Fibroblast of skin of abdomen (primary cell): ENCODE data around the gene WDFY1.
"Not testable (repeated sequence)": the region's sequence is repeated elsewhere in the genome, so short reads cannot be mapped to it uniquely, and the experiment has no call there.

Experiments
- DNase-seq: peaks from one replicate; pipeline ENCODE4 v3.0.0-alpha.2; 2013

The WDFY1 gene

DNA sequence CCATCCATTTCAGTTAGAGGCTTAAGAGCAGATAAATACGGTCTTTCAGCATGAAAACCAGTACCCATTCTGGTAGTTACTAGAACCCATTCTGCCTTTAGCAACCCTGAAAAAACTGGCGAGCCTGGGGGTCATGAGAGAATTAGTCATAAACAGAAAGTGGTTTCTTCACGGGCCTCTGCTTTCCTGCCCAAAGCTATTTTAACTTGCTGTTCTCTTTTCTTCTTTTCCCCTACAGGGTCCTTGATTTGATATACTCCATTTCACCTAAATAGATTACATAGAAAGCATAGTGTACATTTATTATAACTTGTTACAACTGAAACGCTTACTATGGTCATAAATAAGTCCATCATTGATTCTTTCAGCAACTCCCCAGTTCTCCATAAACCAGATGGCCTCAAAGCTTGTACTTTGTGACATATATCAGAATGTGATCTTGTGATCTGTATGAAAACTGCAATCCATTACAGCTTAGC, 48.3 kb downstream of the WDFY1 start:
- no peak for DNase-seq

DNA sequence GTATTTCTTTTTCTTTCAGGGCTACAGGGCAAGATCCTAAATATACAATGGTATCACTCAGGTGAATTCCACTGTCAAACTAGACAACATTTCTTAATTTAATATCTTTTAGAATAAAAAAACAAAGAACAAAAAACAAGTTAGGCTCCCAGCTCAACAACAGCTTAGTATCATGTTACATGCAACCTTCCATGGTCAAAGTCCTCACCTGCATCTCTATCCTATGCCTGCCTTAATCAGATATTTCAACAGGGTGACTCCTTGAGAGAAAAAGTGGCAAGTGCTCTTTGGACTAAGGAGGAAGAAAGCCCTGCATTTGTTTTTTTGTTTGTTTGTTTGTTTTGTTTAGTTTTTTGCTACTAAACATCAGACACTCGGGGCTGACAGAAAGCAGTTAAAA, 50.2 kb downstream of the WDFY1 start:
- no peak for DNase-seq

DNA sequence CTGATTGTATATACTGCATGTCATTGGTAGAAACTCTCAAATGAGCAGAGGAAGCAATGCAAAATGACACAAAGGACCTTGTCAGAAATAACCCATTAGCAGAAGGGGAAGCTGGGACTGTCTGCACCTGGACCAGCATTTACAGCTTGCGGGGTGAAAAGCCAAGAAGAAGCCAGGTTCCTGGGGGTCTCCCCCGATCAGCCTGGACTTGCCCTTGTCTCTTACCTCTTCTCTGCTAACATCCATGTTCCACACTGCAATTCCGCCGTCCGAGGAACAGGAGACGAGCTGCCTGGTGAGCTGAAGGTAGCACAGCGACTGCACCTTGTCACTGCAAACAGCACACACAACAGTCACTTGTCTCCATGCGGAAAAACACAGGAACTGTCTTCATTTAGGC, 51.1 kb downstream of the WDFY1 start:
- DNase-seq, result no peak

DNA sequence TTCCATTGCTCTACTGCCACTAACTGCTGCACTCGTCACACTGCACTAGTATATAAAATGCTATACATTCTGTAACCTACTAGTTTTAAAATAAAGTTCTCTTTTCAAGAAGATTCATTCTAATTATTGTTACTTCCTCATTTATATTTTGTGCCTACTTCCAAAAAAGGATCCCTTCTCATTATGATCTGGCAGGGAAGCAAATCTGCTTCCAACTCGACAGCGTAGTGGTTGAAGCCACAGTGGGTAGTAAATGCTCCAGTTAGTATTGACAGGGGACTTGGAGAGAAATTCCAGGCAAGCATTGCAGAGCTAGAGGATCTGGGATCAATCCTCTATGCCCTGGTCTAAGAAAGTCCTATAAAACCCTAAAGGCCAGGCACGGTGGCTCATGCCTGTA, 54.4 kb downstream of the WDFY1 start:
- no peak for DNase-seq

DNA sequence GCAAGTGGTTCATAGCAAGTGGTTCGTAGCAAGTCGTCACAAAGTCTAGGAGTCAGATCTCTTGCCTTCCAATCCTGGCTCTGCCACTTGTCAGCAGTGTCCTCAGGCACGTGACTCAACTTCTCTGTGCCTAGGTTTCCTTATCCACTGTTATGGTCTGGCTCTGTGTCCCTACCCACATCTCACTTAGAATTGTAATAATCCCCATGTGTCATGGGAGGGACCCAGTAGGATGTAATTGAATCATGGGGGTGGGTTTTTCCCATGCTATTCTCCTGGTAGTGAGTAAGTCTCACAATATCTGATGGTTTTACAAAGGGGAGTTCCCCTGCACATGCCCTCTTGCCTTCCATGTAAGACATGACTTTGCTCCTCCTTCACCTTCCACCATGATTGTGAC, 55.9 kb downstream of the WDFY1 start:
- DNase-seq, result no peak

DNA sequence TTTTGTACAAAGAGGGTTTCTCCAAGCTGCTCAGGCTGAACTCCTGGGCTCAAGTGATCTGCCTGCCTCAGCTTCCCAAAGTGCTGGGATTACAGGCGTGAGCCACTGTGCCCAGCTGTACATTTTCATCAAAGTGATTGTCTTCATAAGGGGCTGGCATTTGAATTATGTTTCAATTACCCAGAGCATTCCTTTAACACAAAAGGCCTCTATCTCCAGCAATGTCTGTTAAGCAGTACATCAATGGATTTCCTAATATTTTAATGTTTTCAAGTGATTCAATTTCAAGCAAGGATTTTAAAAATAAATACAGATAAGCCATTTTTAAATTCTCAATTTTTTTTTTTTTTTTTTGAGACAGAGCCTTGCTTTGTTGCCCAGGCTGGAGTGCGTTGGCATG, 56.9 kb downstream of the WDFY1 start:
- DNase-seq, result no peak

DNA sequence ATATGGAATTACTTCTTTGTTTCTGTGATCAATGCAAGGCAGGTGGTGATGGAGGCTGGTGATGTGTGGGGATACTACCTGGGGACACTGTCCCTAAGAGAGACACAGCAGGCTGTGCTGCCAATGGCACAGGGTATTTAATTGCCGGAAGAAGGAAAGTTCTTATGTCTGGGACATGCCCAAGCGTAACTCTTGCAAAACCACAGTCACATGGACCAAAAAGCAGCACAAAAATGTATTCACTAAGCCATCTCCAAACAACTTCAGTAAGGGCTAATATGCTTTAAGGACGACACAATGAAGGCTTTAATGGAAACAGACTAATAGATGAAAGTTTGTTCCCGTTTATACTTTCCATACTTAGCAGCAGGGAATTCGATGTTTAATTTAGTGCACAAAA, 58.0 kb downstream of the WDFY1 start:
- peak; percentile 28 for DNase-seq

DNA sequence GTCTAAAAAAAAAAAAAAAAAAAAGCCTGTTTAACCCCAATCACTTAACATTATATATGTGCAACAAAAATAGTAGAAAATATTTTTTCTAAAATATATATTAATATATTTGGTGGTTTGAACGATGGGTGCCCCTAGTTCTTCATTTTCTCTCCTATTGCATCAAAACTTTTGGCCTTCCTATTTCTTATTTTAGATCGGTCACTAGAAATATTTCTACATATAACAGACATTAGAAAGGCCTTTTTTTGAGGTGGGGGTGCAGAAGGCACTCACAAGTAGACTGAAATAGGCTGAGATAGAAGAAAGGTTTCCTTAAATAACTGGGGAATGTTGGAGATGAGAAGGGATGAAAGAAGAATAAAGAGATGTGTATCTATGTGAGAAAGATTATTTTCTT, 58.4 kb downstream of the WDFY1 start:
- DNase-seq, result no peak

DNA sequence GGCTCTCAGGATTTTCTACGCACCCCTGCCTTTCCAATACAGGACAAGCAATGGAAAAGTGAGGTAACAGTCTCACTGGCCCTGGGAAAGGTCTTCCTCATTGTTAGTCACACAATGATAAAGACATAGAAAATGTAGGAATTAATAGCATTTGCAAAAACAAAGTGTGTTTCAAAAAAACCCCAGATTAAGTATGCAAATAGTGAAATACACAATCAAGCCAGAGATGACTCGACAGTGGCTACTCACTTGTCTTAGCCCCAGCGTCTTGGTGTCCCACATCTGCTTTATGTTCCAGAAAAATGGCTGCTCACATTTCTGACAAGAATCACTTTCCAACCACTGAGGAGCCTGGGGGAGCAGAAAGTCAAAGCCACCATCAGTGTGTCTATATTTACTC, 60.7 kb downstream of the WDFY1 start:
- peak; percentile 60 for DNase-seq

DNA sequence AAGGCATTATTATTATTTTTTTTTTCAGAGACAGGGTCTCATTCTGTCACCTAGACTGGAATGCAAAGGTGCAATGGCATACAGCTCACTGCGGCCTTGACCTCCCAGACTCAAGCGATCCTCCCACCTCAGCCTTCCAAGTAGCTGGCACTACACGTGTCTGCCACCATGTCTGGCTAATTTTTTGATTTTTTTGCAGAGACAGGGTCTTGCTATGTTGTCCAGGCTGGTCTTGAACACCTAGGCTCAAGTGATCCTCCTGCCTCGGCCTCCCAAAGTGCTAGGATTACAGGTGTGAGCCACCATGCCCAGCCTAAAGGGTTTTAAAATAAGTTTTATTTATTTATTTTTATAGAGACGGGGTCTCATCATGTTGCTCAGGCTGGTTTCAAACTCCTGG, 62.4 kb downstream of the WDFY1 start:
- DNase-seq, result no peak

DNA sequence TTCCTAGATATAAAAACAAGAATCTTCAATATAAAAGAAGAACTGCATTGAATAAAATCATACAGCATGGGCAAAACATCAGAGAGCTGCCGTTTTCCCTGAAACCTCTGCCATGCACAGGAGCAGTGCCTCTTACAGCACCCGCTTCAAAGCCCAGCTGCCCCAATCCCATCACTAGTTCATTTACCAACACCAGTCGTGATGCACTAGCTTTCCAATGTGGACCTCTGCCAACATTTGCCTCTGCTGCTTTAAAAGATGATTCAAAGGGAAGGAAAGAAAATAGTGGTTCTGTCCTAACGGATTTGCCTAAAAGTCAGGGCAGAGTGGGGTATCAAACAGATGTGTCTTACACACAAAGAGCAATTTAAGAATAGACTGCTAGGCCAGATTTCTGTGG, 64.3 kb downstream of the WDFY1 start:
- no peak for DNase-seq

DNA sequence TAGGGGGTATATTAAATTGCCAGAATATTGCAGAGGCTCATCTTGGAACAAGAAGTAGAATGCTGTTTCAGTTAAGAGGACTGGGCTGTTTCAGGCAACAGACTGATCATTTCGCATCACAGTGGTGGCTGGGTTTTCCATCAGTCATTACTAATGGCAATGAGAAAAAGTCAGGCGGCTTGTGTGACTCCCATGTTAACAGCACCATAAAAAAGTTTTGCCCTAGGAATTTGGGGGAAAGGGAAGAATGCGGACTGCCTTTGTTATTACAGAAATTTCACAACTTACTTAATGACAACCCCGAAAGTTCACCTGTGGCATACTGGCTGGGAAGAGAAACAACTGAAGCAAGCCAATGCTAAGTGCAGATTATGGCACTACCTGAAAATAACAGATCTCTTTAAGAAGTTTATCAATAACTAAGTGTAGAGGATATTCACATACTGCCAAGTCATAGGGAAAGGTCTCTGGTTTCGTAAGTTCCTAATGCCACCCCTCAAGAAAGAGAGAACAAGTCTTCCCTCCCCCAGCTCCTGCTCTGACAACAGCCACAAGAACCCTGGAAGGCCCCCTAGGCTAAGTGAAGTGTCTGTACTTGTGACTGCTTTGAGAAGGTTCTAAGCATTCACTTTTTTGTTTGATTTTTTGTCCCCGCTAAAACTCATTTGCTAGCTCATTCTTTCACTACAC, 67.3 kb downstream of the WDFY1 start:
- DNase-seq, result no peak

DNA sequence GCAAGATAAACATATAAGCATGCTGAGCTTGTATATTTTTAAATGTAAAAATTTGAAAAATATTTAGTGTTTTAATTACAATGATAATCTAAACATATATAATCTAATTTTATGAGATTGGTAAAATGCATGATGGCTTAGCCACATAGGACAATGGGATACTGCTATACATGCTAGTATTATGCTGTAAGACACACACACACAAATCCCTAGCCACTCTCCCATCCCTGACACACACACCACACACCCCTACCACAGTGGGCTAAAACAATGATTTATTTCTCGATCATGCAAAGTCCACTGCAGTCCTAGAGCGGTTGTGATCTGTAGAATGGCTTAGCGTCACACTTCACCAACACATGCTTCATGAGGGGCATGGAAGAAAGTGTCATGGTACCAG, 71.5 kb downstream of the WDFY1 start:
- DNase-seq, result no peak

DNA sequence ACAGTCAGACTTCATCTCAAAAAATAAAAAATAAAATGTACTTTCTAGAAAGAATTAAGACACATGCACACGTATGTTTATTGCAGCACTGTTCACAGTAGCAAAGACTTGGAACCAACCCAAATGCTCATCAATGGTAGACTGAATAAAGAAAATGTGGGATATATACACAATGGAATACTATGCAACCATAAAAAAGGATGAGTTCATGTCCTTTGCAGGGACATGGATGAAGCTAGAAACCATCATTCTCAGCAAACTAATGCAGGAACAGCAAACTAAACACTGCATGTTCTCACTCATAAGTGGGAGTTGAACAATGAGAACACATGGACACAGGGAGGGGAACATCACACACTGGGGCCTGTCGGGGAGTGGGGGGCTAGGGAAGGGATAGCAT, 72.4 kb downstream of the WDFY1 start:
- DNase-seq, result not testable (repeated sequence)

DNA sequence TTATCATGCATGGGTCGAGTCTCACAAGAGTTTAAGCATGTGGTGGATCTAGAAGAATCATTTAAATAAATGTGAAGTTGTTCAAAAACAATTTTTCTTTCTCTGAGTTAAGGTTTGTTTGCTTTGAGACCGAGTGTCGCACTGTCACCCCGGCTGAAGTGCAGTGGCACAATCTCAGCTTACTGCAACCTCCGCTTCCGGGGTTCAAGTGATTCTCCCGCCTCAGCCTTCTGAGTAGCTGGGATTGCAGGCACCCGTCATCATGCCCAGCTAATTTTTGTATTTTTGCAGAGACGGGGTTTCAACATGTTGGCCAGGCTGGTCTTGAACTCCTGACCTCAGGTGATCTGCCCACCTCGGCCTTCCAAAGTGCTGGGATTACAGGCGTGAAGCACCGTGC, 73.5 kb downstream of the WDFY1 start:
- not testable (repeated sequence) for DNase-seq

DNA sequence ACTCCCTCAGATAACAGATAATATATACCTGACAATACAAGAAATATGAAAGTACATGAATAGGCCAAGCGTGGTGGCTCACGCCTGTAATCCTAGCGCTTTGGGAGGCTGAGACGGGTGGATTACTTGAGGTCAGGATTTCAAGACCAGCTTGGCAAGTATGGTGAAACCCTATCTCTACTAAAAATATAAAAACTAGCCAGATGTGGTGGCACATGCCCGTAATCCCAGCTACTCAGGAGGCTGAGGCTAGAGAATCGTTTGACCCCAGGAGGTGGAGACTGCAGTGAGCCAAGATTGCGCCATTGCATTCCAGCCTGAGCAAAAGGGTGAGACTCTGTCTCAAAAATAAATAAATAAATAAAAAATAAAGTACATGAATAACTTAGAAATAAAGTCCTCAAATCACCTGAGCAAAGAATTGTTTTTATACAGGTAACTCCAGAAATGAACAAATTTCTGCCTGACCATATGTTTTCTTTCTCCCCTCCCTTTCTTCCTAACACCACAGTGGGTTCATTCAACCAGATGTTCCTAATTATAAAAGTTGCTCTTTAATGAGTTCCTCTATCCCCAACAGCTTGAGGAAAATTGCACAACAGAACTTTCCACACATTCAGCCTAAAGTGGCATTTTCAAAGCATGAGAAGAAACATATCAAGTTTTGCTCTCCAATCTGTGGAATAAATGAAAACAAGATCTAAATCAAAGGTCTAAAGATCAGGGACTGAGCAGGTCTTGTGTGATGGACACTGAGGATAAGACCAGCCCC, 74.1 kb downstream of the WDFY1 start:
- DNase-seq, result peak; percentile 60

DNA sequence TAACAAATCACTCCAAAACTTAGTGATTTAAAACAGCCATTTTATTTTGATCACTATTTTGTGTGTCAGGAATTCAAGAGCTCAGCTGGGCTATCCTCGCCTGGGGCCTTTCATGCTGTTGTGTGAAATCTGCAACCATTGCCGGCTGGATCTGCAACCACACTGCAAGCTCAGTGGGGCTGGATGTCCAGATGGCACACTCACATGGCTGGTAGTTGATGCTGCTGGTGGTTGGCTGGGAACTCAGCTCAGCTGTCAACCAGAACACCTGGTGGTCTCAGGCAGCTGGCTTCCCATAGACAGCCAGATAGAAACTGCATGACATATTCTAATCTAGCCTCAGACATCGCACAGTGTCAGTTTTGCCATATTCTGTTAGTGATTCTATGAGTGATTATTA, 77.1 kb downstream of the WDFY1 start:
- no peak for DNase-seq

DNA sequence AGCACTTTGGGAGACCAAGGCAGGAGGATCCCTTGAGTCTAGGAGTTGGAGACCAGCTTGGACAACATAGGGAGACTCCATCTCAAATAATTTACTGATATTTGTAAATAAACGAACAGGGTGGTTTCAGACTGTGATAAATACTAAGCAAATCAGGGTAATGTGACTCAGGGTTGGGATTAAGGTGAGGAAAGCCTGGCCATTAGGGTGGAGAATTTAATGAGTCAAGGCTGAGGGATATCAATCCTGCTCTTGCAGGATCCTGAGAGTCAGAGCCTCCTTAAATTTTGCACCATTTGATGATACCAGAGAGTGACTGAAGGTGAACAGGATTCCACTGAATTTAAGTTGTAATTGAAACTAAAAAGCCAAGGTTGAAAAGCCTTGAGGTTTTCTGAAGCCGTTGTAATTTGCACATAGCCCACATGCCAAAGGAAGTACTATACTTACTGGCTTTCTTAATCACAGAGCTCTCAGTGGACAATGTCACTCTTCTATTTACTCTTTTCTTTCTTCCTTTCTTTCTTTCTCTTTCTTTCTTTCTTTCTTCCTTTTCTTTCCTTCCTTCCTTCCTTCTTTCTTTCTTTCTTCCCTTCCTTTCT, 79.1 kb downstream of the WDFY1 start:
- DNase-seq, result no peak

DNA sequence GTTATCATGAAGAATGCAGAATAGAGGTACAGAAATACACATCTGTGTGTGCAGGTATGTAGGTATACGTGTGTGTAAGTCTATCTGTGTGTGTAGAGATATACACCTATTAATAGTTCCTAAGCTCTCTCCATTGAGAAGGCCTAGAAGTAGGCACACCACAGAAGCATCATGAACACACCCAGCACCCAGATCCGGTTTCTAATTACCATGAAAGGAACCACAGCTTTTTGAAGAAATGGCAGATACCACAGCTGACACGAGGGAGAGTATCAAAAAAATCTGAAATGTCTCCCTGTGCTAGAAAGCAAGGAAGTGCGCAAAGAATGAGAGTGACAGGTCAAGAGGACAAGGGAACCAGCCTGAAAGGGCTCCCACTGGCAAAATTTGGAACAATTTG, 80.0 kb downstream of the WDFY1 start:
- DNase-seq, result no peak

DNA sequence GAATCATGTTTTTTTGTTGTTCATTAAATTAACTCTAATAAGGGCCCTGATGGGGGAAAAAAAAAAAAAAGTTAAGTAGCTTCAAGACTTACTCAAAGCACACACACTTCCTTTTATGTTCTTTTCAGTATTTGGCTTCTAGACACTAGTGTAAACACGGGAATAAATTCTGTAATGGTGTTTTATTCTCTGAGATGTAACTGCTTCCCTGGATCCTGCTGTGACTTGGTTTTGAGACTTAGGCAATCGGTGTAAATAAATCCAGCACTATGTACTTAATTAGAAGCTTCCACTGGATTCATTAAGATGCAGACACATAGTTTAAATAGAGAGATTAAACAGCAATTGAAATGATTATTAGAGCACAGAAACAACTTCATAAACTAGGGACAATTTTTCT, 81.6 kb downstream of the WDFY1 start:
- no peak for DNase-seq

DNA sequence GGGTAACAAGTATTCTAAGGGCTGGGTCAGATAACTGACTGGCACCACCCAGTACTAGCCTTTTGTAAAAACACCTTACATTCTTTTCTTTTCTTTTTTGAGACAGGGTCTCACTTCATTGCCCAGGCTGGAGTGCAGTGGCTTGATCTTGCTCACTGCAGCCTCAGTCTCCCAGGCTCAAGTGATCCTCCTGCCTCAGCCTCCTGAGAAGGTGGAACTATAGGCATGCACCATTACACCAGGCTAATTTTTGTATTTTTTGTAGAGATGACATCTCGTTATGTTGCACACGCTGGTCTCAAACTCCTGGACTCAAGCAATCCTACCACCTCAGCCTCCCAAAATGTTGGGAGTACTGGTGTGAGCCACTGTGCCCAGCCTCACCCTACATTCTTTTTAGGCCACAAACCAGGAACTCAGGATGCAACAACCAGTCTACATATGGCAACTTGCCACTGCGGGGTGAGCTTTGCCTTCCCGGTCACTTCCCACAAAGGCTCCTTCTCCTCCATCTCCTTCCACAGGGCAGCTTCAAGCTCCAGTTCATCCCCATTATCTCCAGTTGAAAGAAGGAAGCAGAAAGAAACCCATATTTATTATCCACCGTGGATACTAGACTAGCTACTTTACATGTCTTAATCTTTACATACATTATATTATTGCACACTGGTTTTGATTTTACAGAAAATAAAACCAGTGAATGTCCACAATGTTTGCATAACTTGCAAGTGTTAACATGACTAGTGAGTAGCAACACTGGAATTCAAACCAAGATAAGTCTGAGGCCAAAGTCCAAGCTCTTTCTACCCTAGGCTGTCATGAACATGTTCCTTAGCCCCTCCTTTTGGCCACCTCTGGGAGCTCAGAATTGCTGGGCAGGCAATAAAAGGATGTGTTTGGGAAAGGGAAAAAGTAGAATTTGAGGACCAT, 84.1 kb downstream of the WDFY1 start:
- peak; percentile 68 for DNase-seq

DNA sequence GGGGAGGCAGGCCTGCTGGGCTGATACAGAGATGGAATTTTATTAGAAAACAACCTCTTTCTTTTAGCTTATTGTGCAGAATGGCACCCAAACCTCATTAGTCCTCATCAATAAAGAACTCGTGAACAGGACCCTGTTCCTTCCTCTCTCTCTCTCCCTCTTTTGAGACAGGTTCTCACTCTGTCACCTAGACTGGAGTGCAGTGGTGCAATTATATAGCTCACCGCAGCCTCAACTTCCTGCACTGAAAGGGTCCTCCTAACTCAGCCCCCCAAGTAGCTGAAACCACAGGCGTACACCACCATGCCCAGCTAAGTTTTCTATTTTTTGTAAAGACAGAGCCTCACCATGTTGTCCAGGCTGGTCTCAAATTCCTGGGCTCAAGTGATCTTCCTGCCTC, 86.1 kb downstream of the WDFY1 start:
- no peak for DNase-seq

DNA sequence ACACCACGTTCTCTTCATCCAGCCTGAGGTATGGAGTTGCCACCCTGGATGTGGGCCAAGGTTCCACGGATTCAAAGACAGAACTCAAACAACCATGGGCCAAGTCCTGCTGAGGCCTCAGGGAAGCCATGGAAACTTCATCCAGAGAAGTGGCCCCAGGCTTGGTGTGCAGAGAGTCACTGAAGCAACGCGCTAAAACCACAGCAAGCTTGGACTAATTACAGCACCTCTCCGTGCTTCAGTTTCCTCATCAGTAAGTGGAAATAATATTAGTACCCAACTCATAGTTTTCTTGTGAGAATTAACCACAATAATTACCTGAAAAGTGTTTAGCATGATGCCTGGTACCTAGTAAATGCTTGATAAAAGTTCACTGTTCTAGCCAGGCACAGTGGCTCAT, 88.6 kb downstream of the WDFY1 start:
- DNase-seq, result no peak
